ENCODE data around the gene CABLES2. TPM values are rescaled to one million over a fixed set of nuclear protein-coding genes. Genes with fewer than 3 reads are reported as not detected.

Gene CABLES2
- total RNA-seq, 1 donor, result 1.8 TPM

DNA sequence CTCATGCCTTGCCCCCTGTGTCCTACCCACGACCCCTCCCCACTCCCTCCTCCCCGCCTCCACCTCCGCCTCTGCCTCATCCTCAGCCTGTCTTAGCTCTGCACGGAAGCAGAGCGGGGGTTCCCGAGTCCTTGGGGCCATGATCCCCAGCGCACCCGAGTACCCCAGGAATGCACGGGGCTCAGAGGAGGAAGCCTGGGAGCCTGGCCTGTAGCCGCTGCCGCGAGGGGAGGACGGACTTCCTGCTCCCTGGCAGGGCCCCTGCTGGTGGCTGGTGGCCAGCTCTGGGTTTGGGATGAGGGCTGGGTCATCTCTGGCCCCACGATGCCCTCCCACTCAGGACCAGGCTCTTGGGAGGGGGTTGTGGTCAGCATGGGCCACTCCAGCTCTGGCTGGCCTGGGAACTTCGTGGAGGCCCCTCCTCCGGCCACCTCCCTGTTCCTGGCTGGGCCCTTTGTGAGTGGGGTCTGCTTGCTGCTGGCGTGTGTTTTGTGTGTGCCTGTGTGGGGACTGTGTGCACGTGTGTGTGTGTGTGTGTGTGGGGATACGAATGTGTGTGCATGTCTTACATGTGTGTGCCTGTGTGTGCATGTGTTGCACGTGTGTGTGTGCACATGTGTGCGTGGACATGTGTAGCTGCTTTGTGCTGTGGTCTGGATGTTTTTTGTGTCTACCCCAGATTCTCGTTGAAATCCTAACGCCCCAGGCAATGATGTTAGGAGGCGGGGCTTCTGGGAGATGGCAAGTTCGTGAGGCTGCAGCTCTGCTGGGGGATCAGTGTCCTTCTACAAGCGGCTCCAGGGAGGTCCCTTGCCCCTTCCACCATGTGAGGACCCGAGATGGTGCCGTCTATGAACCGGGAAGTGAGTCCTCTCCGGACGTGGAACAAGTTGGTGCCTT, 21.6 kb upstream of the CABLES2 start:
- Histone ChIP-seq H2AFZ (ENCODE audit: low read length) (no peak overlapping the region), H3K79me2 (ENCODE audit: insufficient read depth, low read length) (no peaks in the 10 kb centered on the region), H3K4me1 (ENCODE audit: insufficient read depth, low read length) (no peaks in the 10 kb centered on the region), H3K4me2 (ENCODE audit: insufficient read depth, low read length) (no peak overlapping the region), H3K4me3 (ENCODE audit: insufficient read depth, low read length) (no peak overlapping the region), H3K27me3 (ENCODE audit: insufficient read depth, low read length) (peaks cover 17% of the 10 kb centered on the region), H3K27ac (ENCODE audit: low read depth, low read length) (no peak overlapping the region), H3K36me3 (ENCODE audit: insufficient read depth, low read length) (no peaks in the 10 kb centered on the region), H3K9me3 (ENCODE audit: low read depth, low read length) (no peaks in the 10 kb centered on the region), H4K20me1 (ENCODE audit: insufficient read depth, low read length) (no peaks in the 10 kb centered on the region)
- DNase-seq (ENCODE audit: insufficient read length, low spot score, missing footprints), result no peak
- TF ChIP-seq, protein P1, sequence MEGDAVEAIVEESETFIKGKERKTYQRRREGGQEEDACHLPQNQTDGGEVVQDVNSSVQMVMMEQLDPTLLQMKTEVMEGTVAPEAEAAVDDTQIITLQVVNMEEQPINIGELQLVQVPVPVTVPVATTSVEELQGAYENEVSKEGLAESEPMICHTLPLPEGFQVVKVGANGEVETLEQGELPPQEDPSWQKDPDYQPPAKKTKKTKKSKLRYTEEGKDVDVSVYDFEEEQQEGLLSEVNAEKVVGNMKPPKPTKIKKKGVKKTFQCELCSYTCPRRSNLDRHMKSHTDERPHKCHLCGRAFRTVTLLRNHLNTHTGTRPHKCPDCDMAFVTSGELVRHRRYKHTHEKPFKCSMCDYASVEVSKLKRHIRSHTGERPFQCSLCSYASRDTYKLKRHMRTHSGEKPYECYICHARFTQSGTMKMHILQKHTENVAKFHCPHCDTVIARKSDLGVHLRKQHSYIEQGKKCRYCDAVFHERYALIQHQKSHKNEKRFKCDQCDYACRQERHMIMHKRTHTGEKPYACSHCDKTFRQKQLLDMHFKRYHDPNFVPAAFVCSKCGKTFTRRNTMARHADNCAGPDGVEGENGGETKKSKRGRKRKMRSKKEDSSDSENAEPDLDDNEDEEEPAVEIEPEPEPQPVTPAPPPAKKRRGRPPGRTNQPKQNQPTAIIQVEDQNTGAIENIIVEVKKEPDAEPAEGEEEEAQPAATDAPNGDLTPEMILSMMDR (IDR thresholded peaks at IDR 0.05; ENCODE audit: extremely low read depth, low read depth, low read length), result no peak

DNA sequence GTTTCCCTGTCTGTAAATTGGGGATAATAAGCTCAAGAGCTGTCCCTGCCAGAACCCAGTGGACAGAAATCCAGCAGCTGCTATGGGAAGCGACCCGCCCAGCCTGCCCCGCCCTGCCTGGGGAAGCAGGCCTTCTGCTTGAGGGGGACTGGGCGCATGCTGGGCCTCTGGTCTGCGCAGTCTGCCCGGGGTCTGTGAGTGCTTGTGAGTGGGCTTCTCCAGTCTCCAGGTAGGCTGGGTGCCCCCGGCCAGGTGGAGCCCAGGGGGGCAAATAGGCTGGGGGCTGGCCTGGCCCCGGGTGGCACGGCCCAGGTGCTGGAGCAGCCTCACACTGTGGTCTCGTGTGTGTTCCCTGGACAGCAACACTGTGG, 20.9 kb upstream of the CABLES2 start:
- no peak for DNase-seq (ENCODE audit: insufficient read length, low spot score, missing footprints)

DNA sequence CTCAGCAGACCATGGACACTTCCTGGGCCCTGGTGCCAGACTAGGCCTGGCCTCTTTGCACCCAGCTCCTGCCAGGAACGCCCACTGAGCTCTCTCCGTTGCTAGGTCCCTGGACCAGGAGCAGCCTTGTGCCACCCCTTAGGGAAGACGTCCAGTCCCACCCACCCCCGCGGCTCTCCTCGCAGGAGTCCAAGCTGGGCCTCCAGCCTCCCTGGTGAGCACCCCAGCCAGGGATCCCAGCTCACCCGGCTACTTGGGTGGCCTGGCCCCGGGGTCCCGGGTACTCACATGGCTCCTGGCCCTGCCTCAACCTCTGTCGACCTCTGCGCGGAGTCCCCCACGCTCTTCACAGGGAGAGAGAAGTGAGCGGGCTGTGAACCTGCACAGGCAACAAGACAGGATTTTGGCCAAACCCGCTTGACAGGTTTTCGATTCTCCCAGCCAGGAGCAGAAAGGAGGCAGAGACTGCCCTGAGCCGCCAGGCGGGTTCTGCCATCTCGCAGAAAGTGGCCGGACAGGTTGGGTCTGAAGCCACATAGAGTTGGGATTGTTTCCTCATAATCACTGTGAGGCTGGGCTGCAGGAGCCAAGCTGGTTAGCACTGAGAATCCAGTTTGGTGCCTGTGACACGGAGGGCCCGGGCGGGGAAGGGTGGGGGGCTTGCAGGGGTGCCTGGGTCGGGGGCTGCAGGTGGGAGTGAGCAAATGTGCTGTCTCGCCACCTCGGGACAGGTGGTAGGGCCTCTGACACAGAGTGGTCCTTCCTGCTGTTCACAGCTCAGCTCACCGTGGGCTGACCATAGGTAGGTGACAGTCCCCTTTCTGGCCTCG, 20.3 kb upstream of the CABLES2 start, which contains the start of gene RBBP8NL:
Gene RBBP8NL, minus strand, starts transcription at position 368 of the 830 bp plus-strand sequence. CDS start 7,892 bp downstream, outside the sequence.
- Histone ChIP-seq H4K20me1 (ENCODE audit: insufficient read depth, low read length) (no peaks in the 10 kb centered on the region), H3K27me3 (ENCODE audit: insufficient read depth, low read length) (peaks cover 4% of the 10 kb centered on the region), H3K4me2 (ENCODE audit: insufficient read depth, low read length) (no peak within 1 kb of the TSS), H3K9me3 (ENCODE audit: low read depth, low read length) (no peaks in the 10 kb centered on the region), H3K4me3 (ENCODE audit: insufficient read depth, low read length) (no peak within 1 kb of the TSS), H3K4me1 (ENCODE audit: insufficient read depth, low read length) (no peaks in the 10 kb centered on the region), H3K79me2 (ENCODE audit: insufficient read depth, low read length) (no peaks in the 10 kb centered on the region), H3K27ac (ENCODE audit: low read depth, low read length) (no peak within 1 kb of the TSS), H3K36me3 (ENCODE audit: insufficient read depth, low read length) (no peaks in the 10 kb centered on the region), H2AFZ (ENCODE audit: low read length) (no peak within 1 kb of the TSS)
- DNase-seq (ENCODE audit: insufficient read length, low spot score, missing footprints), result no peak
- TF ChIP-seq, protein P1 (IDR thresholded peaks at IDR 0.05; ENCODE audit: extremely low read depth, low read depth, low read length), result no peak

More for the DNA sequence above, 20.9 kb upstream of the CABLES2 start:
- TF ChIP-seq, protein P1 (IDR thresholded peaks at IDR 0.05; ENCODE audit: extremely low read depth, low read depth, low read length), result no peak
- no peak overlapping the region for H3K27ac ChIP-seq (ENCODE audit: low read depth, low read length)
- H2AFZ ChIP-seq (ENCODE audit: low read length), result no peak overlapping the region
- no peak overlapping the region for H3K4me2 ChIP-seq (ENCODE audit: insufficient read depth, low read length)
- H3K36me3 ChIP-seq (ENCODE audit: insufficient read depth, low read length), result no peaks in the 10 kb centered on the region
- peaks cover 10% of the 10 kb centered on the region for H3K27me3 ChIP-seq (ENCODE audit: insufficient read depth, low read length)
- H3K4me1 ChIP-seq (ENCODE audit: insufficient read depth, low read length), result no peaks in the 10 kb centered on the region
- no peaks in the 10 kb centered on the region for H3K9me3 ChIP-seq (ENCODE audit: low read depth, low read length)
- no peaks in the 10 kb centered on the region for H4K20me1 ChIP-seq (ENCODE audit: insufficient read depth, low read length)
- H3K79me2 ChIP-seq (ENCODE audit: insufficient read depth, low read length), result no peaks in the 10 kb centered on the region
- H3K4me3 ChIP-seq (ENCODE audit: insufficient read depth, low read length), result no peak overlapping the region

Measured in osteoblast (primary cell).